HCT116 (cell line): ENCODE results near the gene FAM177B. TPM values are rescaled to one million over a fixed set of nuclear protein-coding genes. Genes with fewer than 3 reads are reported as not detected.
"Not testable (repeated sequence)": the region's sequence is repeated elsewhere in the genome, so short reads cannot be mapped to it uniquely, and the experiment has no call there.

ENCODE experiments used
- ATAC-seq: fragments of 200-7000 bp; cut with Tn5 transposase; 2 replicates; pipeline ENCODE4 v1.9.1; 2020; ENCODE audit warnings: mild to moderate bottlenecking, moderate library complexity
- BruUV-seq: library from RNA; stranded (reverse); fragments of 400-500 nt; replicated peaks from 2 replicates; lab custom pipeline; 2021; lab: Mats Ljungman, UMichigan
- CTCF ChIA-PET: fragments of 300-600 bp; sonication (Branson Sonifier 250); formaldehyde crosslinking; loops from one replicate; lab custom pipeline; 2021; ENCODE audit warnings: antibody characterized with exemption; lab: Charles Lee
- POLR2A ChIA-PET: fragments of 300-600, 350-600 bp; sonication (Branson Sonifier 250); formaldehyde crosslinking; loops from one replicate; lab custom pipeline; 2021; ENCODE audit warnings: antibody characterized with exemption; lab: Charles Lee
- RAD21 ChIA-PET, 2 experiments: fragments of 300-600 bp; sonication (Branson Sonifier 250); formaldehyde crosslinking; loops; one replicate each; lab custom pipeline; 2023; ENCODE audit warnings: low total read pairs in 2 of 2; ENCODE audit not compliant: uncharacterized antibody in 2 of 2, unreplicated experiment in 2 of 2, low non-redundant PET in 1 of 2; lab: Charles Lee
- DNase-seq: peaks from one replicate; pipeline ENCODE4 v3.0.0-alpha.2; 2010; ENCODE audit warnings: low read depth, low spot score
- H2AFZ ChIP-seq: fragments of 200-600 bp; shearing (Covaris generic), sonication (generic); 2 replicates; pipeline ENCODE4 v1.6.1; 2017; ENCODE audit warnings: low read depth, mixed run types, mixed read lengths, antibody characterized with exemption, low read length; ENCODE audit not compliant: poor library complexity, severe bottlenecking
- H3K27ac ChIP-seq: 2 replicates; pipeline ENCODE4 v1.5.1; 2012; ENCODE audit warnings: low read depth, low read length
- H3K27me3 ChIP-seq: fragments of 200-600 bp; sonication (generic); 2 replicates; pipeline ENCODE4 v1.6.1; 2016; ENCODE audit warnings: mixed run types, low read length, mixed read lengths; ENCODE audit not compliant: insufficient read depth
- H3K36me3 ChIP-seq, 2 experiments: fragments of 200-500 bp in 1 of 2; fragments of 200-600 bp in 1 of 2; sonication (Bioruptor generic) in 1 of 2; sonication (generic) in 1 of 2; 2 replicates each; pipeline versions ENCODE4 v1.5.1 to v1.6.1; 2014 to 2016; ENCODE audit warnings: low read length in 2 of 2, inconsistent platforms in 1 of 2, mixed read lengths in 1 of 2, mixed run types in 1 of 2; ENCODE audit not compliant: insufficient read depth in 2 of 2, control insufficient read depth in 1 of 2
- H3K4me1 ChIP-seq, 2 experiments: fragments of 200-600 bp in 1 of 2; sonication (generic) in 1 of 2; 2 replicates each; pipeline versions ENCODE4 v1.5.1 to v1.6.1; 2012 to 2017; ENCODE audit warnings: low read length in 2 of 2, inconsistent platforms in 1 of 2, mild to moderate bottlenecking in 1 of 2, mixed read lengths in 1 of 2, mixed run types in 1 of 2, moderate library complexity in 1 of 2; ENCODE audit not compliant: insufficient read depth in 2 of 2, control insufficient read depth in 1 of 2
- H3K4me2 ChIP-seq: fragments of 200-600 bp; sonication (generic); 2 replicates; pipeline ENCODE4 v1.6.1; 2017; ENCODE audit warnings: mixed run types, low read length, mixed read lengths
- H3K4me3 ChIP-seq, 2 experiments: fragments of 200-600 bp in 1 of 2; sonication (generic) in 1 of 2; replicated peaks in 1 of 2; 2 replicates each; pipeline ENCODE4 v1.5.1; 2011 to 2016; ENCODE audit warnings: low read length in 2 of 2, control low read depth in 1 of 2, low read depth in 1 of 2, mild to moderate bottlenecking in 1 of 2, mixed read lengths in 1 of 2, mixed run types in 1 of 2
- H3K79me2 ChIP-seq: fragments of 200-600 bp; sonication (generic); 2 replicates; pipeline ENCODE4 v1.6.1; 2017; ENCODE audit warnings: mild to moderate bottlenecking, mixed run types, low read length, moderate library complexity, mixed read lengths; ENCODE audit not compliant: insufficient read depth
- H3K9ac ChIP-seq: fragments of 200-600 bp; sonication (generic); 2 replicates; pipeline ENCODE4 v1.6.1; 2016; ENCODE audit warnings: low read length, mixed read lengths
- H3K9me2 ChIP-seq: fragments of 200-600 bp; sonication (generic), shearing (Covaris generic); 2 replicates; pipeline ENCODE4 v1.6.1; 2017; ENCODE audit warnings: mixed run types, mild to moderate bottlenecking, moderate library complexity; ENCODE audit not compliant: insufficient read depth
- H3K9me3 ChIP-seq, 2 experiments: fragments of 200-500 bp in 1 of 2; fragments of 200-600 bp in 1 of 2; sonication (Bioruptor generic) in 1 of 2; sonication (generic) in 1 of 2; 2 replicates each; pipeline ENCODE4 v1.6.1; 2014 to 2017; ENCODE audit warnings: low read length in 2 of 2, mixed read lengths in 2 of 2, inconsistent platforms in 1 of 2, low read depth in 1 of 2, mild to moderate bottlenecking in 1 of 2, mixed run types in 1 of 2, moderate library complexity in 1 of 2; ENCODE audit not compliant: control insufficient read depth in 1 of 2, insufficient read depth in 1 of 2
- H4K20me1 ChIP-seq: fragments of 200-600 bp; sonication (generic), shearing (Covaris generic); 2 replicates; pipeline ENCODE4 v1.6.1; 2017; ENCODE audit warnings: mixed run types, mild to moderate bottlenecking, moderate library complexity; ENCODE audit not compliant: insufficient read depth
- EZH2phosphoT487 ChIP-seq: fragments of 200-600 bp; IDR thresholded peaks from 2 replicates; pipeline ENCODE4 v1.6.1; 2018; ENCODE audit warnings: antibody characterized with exemption, borderline replicate concordance
- POLR2AphosphoS5 ChIP-seq: IDR thresholded peaks from 2 replicates; pipeline ENCODE4 v1.6.1; 2011; ENCODE audit warnings: mild to moderate bottlenecking, low read depth, low read length, moderate library complexity
- TCF7L2 ChIP-seq: IDR thresholded peaks from 2 replicates; pipeline ENCODE4 v1.7.0; 2011; ENCODE audit warnings: borderline replicate concordance, inconsistent platforms; ENCODE audit not compliant: insufficient read depth, insufficient read length; ENCODE audit errors: extremely low read depth
- ZNF274 ChIP-seq: fragments of 200-500 bp; sonication (Bioruptor generic); IDR thresholded peaks from 2 replicates; pipeline ENCODE4 v1.6.1; 2014; ENCODE audit warnings: mild to moderate bottlenecking, low read depth, low read length, inconsistent platforms
- intact Hi-C: fragments of 100-400 bp; cut with micrococcal nuclease; formaldehyde crosslinking; loops from 2 replicates; pipeline ENCODE4 v1.10.0; 2022
- total RNA-seq: library from RNA; stranded (reverse); gene quantifications from one replicate; pipeline ENCODE4 v1.2.1, GENCODE V29; 2021; ENCODE audit not compliant: unreplicated experiment
- TF ChIP-seq, protein P1 (sequence below): IDR thresholded peaks from 2 replicates; pipeline ENCODE4 v1.6.1; 2012
- TF ChIP-seq, protein P2 (sequence below): IDR thresholded peaks from 2 replicates; pipeline ENCODE4 v1.6.1; 2012; ENCODE audit warnings: low read depth
- TF ChIP-seq, protein P3 (sequence below): IDR thresholded peaks from 2 replicates; pipeline ENCODE4 v1.6.1; 2011; ENCODE audit warnings: mild to moderate bottlenecking, low read length, moderate library complexity; ENCODE audit not compliant: insufficient replicate concordance; ENCODE audit errors: extremely low read depth

Gene FAM177B
- total RNA-seq, 1 experiment from 2014 or later = not detected

DNA sequence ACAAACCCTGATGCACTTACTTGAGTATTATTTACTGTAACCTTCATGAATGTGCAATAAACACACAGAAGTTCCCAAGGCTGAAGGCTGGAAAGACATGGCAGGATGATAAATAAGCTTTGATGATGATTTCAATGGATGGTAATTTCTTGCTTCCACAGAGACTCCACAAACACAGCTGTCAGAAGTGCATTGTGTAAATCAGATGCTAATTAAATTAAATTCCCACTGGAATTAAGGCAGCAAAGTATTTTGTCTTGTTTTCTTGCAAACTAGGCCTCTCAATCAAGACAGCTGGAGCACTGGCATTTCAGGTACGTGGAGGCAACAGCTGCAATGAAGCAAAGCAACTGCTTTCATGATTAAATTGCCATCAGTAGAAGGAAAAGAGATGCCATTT lies 24.1 kb downstream of the FAM177B start:
- no peaks in the 10 kb centered on the region for H4K20me1 ChIP-seq
- H3K4me2 ChIP-seq = no peak overlapping the region
- no peak overlapping the region for H3K9ac ChIP-seq
- no peak overlapping the region for H3K4me3 ChIP-seq
- H3K27ac ChIP-seq = no peak overlapping the region
- ATAC-seq (no peak), DNase-seq (no peak)
- no peaks in the 10 kb centered on the region for H3K9me3 ChIP-seq
- intact Hi-C loops = no loop called here
- POLR2A ChIA-PET = no interaction called here
- TF ChIP-seq, protein P1, sequence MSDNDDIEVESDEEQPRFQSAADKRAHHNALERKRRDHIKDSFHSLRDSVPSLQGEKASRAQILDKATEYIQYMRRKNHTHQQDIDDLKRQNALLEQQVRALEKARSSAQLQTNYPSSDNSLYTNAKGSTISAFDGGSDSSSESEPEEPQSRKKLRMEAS = no peak
- TF ChIP-seq, protein P2, sequence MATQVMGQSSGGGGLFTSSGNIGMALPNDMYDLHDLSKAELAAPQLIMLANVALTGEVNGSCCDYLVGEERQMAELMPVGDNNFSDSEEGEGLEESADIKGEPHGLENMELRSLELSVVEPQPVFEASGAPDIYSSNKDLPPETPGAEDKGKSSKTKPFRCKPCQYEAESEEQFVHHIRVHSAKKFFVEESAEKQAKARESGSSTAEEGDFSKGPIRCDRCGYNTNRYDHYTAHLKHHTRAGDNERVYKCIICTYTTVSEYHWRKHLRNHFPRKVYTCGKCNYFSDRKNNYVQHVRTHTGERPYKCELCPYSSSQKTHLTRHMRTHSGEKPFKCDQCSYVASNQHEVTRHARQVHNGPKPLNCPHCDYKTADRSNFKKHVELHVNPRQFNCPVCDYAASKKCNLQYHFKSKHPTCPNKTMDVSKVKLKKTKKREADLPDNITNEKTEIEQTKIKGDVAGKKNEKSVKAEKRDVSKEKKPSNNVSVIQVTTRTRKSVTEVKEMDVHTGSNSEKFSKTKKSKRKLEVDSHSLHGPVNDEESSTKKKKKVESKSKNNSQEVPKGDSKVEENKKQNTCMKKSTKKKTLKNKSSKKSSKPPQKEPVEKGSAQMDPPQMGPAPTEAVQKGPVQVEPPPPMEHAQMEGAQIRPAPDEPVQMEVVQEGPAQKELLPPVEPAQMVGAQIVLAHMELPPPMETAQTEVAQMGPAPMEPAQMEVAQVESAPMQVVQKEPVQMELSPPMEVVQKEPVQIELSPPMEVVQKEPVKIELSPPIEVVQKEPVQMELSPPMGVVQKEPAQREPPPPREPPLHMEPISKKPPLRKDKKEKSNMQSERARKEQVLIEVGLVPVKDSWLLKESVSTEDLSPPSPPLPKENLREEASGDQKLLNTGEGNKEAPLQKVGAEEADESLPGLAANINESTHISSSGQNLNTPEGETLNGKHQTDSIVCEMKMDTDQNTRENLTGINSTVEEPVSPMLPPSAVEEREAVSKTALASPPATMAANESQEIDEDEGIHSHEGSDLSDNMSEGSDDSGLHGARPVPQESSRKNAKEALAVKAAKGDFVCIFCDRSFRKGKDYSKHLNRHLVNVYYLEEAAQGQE = no peak
- TF ChIP-seq EZH2phosphoT487 (no peak), POLR2AphosphoS5 (no peak), TCF7L2 (no peak), ZNF274 (no peak)
- TF ChIP-seq, protein P3, sequence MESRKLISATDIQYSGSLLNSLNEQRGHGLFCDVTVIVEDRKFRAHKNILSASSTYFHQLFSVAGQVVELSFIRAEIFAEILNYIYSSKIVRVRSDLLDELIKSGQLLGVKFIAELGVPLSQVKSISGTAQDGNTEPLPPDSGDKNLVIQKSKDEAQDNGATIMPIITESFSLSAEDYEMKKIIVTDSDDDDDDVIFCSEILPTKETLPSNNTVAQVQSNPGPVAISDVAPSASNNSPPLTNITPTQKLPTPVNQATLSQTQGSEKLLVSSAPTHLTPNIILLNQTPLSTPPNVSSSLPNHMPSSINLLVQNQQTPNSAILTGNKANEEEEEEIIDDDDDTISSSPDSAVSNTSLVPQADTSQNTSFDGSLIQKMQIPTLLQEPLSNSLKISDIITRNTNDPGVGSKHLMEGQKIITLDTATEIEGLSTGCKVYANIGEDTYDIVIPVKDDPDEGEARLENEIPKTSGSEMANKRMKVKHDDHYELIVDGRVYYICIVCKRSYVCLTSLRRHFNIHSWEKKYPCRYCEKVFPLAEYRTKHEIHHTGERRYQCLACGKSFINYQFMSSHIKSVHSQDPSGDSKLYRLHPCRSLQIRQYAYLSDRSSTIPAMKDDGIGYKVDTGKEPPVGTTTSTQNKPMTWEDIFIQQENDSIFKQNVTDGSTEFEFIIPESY = no peak
- no peaks in the 10 kb centered on the region for H3K9me2 ChIP-seq
- no peaks in the 10 kb centered on the region for H3K4me1 ChIP-seq
- CTCF ChIA-PET = no interaction called here
- RAD21 ChIA-PET = no interaction called here
- no peaks in the 10 kb centered on the region for H3K36me3 ChIP-seq
- H2AFZ ChIP-seq = no peak overlapping the region
- no peaks in the 10 kb centered on the region for H3K79me2 ChIP-seq
- no TSS peak for BruUV-seq
- no peaks in the 10 kb centered on the region for H3K27me3 ChIP-seq

DNA sequence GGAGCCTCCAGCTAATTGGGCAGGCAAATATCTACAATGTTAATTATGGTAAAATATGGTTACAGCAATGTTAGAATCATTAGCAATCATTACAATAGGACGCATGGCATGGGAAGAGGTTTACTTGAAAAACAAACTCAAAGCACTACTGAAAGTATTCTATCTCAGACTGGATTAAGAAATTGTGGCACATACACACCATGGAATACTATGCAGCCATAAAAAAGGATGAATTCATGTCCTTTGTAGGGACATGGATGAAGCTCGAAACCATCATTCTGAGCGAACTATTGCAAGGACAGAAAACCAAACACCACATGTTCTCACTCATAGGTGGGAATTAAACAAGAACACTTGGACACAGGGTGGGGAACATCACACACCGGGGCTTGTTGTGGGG lies 25.2 kb downstream of the FAM177B start:
- DNase-seq, H3K27ac ChIP-seq, RAD21 ChIA-PET, H3K9me3 ChIP-seq, H3K4me1 ChIP-seq, ATAC-seq, H3K4me2 ChIP-seq, BruUV-seq, POLR2A ChIA-PET, H3K27me3 ChIP-seq, H2AFZ ChIP-seq, H3K79me2 ChIP-seq, CTCF ChIA-PET, H3K4me3 ChIP-seq, H3K9me2 ChIP-seq, H3K36me3 ChIP-seq, intact Hi-C loops, H4K20me1 ChIP-seq, H3K9ac ChIP-seq: not testable (repeated sequence)
